GM18867 (cell line): ENCODE measurements around the gene MED9.

Experiments
- ATAC-seq: cut with Tn5 transposase; IDR thresholded peaks from one replicate; pipeline ENCODE4 v1.9.1; 2021; ENCODE audit warnings: mild to moderate bottlenecking, moderate library complexity; ENCODE audit not compliant: unreplicated experiment

MED9 gene

GRCh38 chr17:17503566-17504130 lies 26.8 kb downstream of the MED9 start:
- ATAC-seq, result no peak

DNA sequence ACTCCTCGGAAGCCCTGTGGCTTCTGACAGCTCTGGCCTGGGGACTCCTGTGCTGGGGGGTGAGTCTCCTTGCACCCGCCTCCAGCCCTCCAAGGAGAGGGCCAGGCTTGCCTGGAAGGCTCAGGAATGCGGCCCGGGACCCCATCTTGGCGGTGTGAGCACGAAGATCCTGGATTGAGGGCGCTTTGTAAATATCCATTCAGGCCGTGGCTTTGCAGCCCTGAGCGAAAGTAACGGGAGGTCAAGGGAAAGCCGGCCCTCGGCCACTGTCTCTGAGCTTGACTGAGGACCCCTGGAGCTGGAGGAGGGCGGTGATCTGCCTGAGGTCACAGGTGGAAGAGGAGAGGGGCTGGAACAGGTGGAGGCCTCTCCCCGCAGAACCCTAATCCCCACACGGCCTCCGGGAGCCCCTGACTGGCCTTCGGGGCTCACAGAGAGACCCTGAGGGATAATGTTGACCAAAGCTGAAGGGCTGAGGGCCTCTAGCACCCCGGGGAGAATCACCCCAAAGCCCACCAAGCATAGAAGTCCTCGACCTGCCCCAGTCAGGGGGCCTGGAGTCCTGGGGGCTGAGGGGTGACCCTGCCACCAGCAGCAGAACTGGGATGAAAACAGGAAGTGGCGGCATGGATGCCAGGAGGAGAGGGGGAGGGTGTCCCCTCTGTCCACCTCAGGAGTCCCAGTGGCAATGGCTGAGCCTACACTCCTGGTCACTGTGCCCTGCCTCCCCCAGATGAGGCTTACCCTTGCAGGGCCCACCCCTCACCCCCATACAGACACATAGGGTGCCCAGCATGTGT lies 27.7 kb downstream of the MED9 start:
- ATAC-seq, result no peak

DNA sequence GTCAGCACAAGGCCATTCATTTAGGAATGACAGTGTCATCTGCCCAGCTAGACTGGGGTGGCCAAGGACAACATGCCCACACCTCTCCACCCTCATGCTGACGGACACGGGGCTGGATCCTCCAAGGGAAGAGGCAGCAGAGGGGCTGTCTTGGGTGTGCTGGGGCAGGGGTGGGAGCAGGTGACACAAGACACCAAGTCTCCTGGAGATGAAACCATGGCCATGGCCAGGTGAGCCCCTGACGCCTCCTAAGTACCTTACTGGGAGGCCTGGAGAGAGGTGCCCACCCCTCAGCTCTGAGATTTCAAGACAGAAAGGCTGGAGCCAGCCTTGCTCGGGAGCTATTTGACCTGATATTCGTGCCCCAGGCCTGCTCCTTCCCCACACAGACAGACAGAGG lies 28.4 kb downstream of the MED9 start:
- ATAC-seq, result no peak

GRCh38 chr17:17505610-17506171 lies 28.9 kb downstream of the MED9 start:
- ATAC-seq, result no peak

DNA sequence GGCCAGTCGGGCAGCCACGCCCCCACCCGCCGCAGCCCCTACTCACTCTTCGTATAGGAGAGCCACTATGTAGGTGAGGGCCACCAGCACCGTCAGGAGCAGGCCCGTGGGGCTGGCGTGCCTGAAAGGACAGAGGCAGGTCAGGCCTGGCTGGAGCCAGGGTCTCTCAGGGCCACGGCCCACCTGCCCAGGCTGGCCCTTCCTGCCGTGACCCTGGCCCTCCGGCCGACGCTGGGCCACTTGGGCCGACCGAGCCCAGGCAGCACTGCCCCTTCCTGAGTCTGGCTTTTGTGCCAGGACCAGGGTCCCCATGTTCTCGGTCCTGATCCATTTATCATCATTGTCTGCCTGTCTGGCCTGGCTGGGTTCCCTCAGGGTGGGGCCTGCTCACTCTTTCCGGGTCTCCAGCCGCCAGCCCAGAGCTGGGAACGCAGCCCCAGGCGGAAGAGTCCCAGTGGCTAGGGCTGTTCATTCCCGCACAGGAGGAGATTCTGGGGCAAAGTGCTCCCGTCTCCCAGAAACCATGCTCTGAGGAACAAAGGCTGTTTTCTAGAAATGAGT lies 29.5 kb downstream of the MED9 start:
- no peak for ATAC-seq

DNA sequence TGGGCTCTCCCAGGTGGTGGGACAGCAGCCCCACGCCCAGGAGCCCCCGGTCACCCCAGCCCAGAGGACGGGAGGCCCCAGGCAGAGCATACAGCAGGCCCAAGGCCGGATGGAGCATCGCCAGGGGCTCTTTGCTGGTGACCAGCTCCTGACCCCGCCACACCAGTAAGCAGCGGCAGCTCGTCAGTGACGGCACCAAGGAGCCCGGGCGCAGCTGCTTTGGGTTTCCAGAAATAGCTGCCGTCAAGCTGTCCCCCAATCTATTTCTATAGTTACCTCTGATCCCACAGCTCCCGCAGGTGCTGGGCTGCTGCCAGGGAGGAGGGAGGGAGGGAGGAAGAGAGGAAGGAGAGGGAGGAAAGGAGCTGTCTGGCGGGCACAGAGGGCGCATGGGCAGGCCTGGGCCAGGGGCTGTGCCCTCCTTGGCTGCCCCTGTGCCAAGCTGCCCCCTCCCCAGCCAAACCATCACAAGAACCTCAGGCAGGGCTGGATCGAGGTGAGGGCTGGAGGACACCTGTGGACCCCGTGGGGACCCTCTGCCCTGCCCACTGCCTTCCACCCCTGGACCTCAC lies 30.2 kb downstream of the MED9 start:
- no peak for ATAC-seq

DNA sequence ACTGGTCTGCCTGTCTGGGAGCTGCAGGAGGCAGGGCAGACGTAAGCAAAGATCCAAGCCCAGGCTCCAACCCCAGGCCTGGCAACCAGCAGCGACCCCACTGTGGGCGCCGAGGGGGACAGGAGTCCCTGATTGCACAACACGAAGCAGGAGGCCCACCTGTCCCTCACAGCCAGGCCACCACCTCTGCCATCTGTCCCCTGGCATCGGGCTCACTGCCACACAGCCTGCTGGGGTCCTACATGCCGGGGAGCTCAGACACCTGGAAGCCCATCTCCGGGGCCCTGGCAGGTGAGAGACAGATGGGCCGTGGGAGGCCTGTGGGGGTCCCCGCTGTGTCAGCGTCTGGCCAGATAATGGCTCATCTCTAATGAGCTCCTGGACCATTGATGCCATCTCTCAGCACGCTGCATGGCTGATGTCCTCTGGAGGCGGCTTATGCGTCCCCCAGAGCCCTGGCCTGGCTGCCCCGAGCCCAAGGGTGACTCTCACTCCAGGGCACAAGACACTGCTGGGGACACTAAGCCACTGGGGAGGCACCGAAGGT lies 30.7 kb downstream of the MED9 start:
- no peak for ATAC-seq

GRCh38 chr17:17508019-17508535 lies 31.3 kb downstream of the MED9 start:
- ATAC-seq, result no peak

- no peak for ATAC-seq
Measured at GRCh38 chr17:17508646-17509591, 32.1 kb downstream of the MED9 start.

GRCh38 chr17:17509601-17510425 lies 33.0 kb downstream of the MED9 start:
- ATAC-seq, result no peak

DNA sequence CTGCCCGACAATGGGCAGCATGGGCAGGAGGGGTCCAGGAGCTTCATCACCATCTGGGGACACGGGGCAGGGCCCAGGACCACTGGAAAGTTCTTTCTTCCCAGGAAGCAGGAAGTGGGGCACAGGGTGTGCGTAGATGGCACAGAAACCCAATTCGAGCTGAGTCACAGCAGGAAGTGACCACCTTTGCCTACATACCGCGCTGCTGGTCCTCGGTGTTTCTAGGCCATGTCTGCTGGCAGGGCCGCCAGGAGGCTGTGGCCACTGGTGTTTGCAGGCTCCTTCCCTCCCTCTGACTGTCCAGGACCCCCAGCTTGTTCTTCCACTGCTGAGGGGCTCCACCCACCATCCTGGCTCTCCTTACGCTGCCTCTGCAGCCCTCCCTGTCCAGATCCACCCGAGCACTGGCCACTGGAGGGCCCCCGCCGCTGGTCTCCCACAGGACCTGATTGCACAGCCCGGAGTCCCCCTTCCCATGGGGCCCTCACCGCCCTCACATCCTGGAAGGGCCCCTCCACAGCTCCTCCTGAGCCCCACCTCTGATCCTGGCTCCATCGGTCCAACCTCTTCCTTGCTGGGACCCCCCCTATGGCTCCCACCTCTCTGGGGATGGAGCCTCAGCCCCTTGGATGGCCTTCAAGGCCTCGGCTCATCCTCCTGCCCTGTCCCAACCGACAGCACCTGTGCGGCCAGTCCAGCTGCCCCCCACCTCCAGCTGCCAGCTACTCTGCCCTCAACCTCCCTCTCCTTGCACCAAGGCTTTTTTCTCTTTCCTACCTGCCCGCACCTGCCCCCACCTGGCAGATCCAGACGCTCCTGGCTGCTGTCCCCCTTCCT lies 33.9 kb downstream of the MED9 start:
- ATAC-seq, result no peak

DNA sequence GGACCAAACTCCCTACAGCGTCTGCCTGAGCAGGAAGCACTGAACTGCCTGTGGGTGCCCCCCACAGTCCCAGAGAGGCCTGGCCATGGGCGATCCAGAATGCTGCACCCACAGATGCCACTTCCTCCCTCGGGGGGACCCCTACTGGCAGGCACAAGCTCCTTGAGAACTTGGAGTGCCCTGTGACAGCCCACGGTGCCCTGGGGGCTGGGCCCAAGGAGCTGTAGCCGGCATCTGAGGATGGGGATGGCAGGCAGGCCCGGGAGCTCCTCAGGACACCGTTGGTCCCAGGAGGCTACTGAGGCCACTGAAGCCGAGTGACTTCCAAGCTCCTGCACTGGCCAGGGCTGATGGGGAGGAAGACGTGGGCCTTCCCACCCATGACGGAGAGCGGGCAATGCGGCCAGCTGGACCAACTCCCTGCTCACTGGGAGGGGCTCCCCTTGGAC lies 34.5 kb downstream of the MED9 start:
- no peak for ATAC-seq

GRCh38 chr17:17511881-17512858 lies 35.4 kb downstream of the MED9 start:
- no peak for ATAC-seq

- ATAC-seq, result no peak
Measured at GRCh38 chr17:17512866-17513265, 36.1 kb downstream of the MED9 start.

DNA sequence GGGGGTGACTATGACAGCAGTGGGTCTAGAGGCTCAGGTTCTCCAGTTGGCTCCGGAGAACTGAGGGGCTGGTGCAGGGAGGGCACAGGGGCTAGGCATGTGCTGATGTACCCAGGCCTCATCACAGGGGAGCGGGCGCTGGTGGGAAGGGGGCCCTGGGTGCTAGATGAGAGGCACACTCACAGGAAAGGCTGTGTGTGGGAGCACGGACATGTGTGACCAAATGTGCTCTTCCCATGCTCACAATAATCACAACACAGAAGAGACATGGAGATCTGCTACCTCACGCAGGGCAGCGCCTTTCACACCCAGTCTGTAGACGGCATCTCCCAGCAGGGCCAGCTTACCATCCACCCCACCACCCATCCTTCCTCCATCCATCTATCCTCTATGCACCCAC lies 36.8 kb downstream of the MED9 start:
- ATAC-seq, result no peak

GRCh38 chr17:17514361-17514992 lies 37.7 kb downstream of the MED9 start:
- ATAC-seq, result no peak
